ENCODE data around the gene ABHD14A.
A peak's percentile ranks its signal among the peaks of the same experiment; 100 is the strongest.

The ABHD14A gene

DNA sequence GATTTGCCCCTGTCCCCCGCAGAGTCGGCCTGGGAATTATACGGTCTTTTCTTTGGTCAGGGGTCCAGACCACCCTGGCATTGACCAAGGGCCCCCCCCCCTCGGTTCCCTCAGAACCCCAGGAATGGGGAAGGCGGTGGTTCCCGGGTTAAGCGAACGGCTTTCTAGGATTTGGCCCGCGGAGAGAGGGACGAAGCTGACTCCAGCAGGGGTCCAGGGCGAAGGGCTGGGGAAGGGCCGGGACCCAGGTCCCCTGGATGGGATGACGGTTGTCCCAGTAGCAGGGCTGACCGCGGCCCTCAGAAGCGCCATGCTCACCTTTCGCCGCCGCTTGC lies 33.4 kb upstream of the ABHD14A start:
- DNase-seq, result no peak

DNA sequence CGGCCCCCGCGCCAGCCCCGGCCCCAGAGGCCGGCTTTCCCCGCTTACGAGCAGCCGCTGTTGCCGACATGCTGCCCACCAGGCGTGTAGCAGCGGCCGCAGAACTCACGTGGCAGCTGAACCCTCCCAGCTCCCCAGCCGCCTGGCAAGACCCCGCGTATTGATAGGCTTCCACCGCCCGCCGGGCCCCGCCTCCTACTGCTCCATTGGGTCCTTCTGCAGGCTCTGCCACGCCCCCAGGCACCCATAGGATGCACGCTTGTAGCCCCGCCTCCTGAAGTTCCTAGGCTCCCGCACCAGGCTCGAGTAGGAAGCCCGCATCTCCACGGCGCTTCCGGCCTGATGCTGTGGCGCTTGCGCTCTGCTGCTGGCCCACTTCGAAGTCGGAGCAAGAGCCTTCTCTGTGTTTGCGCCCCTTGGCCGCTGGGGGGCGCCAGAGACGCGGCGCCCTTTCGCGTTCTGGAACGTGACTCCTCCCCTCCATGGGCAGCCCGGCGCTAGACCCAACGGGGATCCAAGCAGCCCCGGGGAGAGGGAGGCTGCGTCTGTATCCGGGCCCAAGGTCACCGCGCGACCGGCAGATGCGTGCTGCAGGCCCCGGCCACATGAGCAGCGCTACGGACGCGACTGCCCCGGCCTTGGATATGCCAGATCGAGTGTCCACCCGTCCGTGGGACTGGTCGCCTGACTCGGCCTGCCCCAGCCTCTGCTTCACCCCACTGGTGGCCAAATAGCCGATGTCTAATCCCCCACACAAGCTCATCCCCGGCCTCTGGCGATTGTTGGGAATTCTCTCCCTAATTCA lies 32.9 kb upstream of the ABHD14A start, which contains the start of the genes PARP3 and RRP9:
Gene PARP3, plus strand, starts transcription at position 566 of the 805 bp plus-strand sequence. CDS start 993 bp downstream, outside the sequence.
Gene RRP9, minus strand, starts transcription at position 107 of the 805 bp plus-strand sequence. Its CDS starts 37 bp downstream, at position 70.
- DNase-seq, result peak; percentile 98 to 100

DNA sequence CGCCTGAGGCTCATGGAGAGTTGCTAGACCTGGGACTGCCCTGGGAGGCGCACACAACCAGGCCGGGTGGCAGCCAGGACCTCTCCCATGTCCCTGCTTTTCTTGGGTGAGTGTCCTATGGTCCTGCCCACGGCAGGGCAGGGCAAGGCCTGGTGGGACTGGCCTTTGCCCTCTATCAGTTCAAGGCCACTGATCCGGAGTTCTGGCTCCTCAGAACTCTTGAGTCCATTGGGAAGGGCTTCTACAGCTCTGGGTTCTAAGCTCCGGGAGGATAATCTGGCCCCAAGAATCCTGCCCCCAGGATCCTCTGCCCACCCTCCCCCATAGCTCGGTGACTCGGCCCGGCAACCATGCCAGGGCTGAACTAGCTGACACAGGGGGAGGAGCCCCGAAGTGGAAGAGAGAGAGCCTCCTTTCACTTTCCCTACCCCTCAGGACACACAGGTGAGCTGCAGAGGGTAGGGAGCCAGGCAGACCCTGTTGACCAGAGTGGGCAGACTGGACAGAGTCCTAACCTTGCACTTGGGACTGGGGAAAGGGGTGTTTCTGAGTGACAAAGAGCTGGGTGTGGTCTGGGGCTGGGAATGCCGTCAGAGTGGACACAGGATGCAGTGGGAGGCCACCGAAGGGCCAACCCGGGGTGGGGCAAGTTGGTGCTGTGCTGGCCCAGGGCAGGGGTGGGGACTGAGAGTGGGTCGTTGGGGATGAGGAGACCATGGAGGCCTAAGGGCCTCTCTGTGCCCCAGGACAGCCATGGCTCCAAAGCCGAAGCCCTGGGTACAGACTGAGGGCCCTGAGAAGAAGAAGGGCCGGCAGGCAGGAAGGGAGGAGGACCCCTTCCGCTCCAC lies 32.0 kb upstream of the ABHD14A start:
- DNase-seq, result peak; percentile 17 to 39

DNA sequence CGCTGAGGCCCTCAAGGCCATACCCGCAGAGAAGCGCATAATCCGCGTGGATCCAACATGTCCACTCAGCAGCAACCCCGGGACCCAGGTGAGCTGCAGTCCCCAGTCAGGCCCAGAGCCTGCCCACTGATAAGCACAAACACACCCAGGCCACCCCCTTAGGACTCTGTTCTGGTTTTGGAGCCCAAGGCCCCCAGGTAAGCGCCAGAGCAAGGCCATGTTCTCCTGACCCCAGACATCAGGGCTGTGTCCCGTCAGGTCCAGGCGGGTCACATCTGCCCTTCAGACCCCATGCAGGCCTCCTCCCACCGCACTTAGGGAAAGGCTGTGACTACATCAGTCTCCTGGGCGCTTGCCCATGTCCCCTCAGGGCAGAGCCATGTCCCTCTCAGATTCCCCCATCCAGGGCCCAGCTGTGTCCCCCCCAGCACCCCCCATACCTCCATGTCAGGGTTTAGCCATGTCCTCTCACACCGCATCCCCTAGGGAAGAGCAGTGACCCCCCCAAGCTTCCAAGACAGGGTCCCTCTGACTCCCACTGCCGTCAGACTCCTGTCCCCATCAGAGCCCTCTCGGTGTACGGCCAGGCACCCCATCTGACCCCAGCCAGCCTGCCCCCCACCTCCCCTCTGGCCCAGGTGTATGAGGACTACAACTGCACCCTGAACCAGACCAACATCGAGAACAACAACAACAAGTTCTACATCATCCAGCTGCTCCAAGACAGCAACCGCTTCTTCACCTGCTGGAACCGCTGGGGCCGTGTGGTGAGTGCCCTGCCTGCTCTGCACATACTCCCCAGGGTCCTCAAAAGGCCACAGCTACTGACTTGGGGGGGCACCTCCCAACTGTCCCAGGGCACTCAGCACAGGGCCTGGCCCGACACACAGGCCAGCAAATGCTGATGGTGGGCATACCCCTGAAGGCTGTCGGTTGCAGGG lies 31.1 kb upstream of the ABHD14A start:
- DNase-seq, result no peak

DNA sequence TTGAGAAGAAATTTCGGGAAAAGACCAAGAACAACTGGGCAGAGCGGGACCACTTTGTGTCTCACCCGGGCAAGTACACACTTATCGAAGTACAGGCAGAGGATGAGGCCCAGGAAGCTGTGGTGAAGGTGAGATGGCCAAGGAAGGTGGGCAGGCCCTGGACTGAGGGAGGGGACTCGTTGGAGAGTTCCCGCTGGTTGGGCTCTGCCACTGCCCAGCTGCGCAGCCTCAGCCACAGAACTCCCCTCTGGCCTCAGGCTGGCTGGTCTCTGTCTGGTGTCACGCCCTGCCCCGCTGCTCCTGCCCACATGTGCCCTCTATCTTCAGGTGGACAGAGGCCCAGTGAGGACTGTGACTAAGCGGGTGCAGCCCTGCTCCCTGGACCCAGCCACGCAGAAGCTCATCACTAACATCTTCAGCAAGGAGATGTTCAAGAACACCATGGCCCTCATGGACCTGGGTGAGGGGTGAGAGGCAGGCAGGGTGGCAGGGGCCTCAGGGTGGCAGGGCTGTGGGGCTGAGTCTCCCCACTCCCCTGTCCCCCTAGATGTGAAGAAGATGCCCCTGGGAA lies 30.3 kb upstream of the ABHD14A start:
- DNase-seq, result no peak

DNA sequence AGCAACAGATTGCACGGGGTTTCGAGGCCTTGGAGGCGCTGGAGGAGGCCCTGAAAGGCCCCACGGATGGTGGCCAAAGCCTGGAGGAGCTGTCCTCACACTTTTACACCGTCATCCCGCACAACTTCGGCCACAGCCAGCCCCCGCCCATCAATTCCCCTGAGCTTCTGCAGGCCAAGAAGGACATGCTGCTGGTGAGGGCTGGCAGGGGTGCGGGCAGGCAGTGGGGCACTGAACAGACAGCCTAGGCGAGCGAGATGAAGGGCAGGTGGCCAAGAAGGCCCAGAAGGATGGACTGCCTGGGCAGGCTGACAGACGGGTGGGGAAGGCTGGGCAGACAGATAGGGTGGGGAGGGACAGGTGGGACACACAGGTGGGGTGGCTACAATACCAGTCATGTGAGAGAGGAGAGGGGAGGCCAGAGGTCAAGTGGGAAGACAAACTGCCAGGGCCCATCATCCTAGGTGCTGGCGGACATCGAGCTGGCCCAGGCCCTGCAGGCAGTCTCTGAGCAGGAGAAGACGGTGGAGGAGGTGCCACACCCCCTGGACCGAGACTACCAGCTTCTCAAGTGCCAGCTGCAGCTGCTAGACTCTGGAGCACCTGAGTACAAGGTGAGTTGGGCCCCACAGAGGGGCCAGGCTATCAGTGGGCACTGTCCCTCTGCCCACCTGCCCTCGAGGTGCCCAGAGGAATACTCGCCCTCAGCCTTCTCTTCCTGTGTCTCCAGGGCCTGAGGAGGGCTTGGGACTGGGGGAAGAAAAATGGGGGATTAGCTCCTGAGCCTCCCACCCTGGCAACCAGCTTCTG lies 29.6 kb upstream of the ABHD14A start:
- DNase-seq, result no peak

DNA sequence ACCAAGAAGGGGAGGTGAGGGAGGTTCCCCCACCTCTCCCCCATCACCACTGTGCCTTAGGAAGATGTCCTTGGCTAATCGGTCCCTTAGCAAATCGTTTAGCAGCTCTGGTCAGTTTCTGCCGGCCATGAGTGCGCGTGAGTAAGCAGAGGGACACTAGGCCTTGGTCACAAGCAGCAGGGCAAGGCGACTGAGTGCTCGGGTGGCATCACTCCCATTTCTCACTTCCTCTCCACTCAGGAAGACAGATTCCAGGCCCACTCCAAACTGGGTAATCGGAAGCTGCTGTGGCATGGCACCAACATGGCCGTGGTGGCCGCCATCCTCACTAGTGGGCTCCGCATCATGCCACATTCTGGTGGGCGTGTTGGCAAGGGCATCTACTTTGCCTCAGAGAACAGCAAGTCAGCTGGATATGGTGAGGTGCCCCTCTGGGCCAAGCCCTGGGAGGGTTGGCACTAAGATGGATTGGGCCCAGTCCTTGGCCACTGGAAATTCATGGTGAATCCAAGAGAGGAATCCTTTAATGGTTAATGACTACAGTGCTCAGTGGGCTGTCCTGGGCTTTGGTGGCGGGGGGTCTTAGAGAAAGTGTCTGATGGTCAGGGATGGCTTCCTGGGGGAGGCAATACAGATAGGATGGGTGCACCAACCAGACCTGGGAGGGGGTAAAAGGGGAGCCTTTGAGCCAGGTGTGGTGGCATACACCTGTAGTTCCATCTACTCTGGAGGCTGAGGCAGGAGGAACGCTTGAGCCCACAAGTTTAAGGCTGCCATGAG lies 28.7 kb upstream of the ABHD14A start:
- no peak for DNase-seq

DNA sequence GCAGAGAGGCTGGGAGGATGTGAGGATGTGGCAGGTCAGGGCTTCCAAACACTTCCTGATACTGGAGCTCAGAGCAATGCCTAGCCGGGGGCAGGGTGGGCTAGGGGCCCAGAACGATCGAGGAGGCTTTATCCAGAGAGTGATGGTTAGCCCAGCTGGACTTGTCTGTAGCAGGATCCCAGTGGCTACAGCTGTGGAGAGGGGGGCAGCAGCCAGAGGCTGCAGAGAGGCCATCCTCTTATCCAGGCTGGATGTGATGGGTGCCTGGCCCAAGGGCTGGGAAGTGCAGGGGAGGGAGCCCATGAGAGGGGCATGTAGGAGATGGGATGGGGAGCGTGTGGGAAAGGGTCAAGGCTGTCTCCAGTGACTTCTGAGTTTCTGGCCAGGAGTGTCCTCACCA lies 28.1 kb upstream of the ABHD14A start:
- DNase-seq, result no peak

DNA sequence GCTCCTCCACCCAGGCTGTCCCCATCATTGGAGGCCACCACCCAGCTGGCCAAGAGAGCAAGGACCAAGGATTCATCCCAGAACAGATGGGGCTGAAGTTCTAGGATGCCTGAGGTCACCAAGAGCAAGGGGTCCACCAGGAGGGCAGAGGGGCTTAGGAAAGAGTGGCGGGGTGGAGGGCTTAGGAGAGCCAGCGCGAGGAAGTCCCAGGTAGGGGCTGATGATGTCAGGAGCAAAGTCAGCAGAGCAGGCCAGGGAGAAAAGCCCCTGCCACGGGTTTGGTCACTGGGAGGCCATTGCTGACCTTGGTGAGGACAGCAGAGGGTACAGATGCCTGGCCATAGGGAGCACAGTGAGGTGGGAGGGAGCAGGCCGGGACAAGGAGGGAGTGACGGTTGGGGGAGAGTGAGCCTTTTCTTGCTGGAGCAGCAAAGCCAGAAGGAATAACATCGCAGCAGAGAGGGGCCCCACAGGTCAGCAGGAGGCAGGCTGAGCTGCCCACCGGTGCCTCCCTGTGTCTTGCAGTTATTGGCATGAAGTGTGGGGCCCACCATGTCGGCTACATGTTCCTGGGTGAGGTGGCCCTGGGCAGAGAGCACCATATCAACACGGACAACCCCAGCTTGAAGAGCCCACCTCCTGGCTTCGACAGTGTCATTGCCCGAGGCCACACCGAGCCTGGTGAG lies 27.5 kb upstream of the ABHD14A start:
- no peak for DNase-seq

DNA sequence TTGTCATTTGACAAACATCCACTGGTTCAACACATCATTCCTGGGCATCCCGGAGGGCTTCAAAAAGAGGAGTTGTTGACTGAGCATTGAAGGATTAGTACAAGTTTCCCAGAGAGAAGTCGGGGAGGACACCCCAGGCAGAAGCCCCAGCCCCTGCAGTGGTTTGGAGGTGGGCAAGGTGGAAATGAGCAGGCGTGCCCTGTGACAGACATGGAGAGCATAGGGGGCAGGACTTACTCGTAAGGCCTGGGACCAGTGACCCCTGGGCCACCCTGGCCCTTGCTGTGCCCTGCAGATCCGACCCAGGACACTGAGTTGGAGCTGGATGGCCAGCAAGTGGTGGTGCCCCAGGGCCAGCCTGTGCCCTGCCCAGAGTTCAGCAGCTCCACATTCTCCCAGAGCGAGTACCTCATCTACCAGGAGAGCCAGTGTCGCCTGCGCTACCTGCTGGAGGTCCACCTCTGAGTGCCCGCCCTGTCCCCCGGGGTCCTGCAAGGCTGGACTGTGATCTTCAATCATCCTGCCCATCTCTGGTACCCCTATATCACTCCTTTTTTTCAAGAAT lies 26.8 kb upstream of the ABHD14A start:
- DNase-seq, result no peak

DNA sequence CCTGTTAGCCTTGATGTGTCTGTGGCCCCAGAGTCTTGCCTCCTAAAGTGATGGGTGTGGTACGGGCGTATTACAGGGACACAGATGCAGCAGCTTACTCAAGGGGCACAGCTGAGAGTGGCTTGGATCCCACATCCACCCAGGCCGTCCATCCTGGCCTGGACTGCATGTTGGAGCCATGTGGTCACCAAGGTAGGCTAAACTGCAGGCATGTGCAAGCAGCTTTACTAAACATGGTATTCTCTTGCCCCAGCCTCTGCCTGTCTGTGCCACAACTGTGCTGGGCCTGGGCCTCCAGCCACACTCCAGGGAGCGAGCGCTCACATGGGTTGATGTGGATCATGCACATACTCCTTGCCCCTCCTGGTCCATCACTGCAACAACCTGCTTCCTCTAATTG lies 25.7 kb upstream of the ABHD14A start:
- no peak for DNase-seq

DNA sequence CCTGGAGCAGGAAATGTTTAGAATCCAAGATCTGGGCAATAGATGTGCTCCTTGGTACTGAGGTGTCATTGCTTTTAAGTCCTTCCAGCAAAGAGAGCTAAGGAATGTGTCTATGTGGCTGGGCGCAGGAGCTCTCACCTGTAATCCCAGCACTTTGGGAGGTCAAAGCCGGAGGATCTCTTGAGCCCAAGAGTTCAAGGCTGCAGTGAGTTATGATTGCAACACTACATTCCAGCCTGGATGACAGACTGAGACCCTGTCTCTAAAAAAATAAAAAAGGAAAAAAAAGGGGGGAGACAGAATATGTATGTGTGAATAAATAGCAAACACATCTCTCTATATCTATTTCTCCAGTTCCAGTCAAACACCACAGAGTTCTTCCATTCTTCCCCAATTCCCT lies 24.0 kb upstream of the ABHD14A start:
- no peak for DNase-seq

DNA sequence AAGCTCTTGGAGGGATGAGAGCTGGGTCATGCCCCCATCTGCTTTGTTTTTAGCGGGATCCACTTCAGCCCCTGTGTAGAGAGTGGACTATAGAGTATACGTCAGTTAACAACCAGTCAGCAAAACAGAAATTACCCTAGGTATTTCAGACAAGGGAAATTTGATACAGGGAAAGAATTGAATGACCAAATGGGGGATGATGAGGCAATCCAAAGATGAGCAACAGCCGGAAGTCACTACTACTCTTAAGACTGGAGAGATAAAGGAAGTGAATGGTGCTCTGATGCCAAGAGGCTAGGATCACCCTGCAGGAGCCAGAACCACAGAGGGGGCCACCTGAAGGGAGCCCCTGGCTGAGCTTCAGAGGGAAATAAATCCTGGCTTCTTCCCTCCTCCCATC lies 21.4 kb upstream of the ABHD14A start:
- DNase-seq, result peak in 1 of 2 experiments; percentile 18

DNA sequence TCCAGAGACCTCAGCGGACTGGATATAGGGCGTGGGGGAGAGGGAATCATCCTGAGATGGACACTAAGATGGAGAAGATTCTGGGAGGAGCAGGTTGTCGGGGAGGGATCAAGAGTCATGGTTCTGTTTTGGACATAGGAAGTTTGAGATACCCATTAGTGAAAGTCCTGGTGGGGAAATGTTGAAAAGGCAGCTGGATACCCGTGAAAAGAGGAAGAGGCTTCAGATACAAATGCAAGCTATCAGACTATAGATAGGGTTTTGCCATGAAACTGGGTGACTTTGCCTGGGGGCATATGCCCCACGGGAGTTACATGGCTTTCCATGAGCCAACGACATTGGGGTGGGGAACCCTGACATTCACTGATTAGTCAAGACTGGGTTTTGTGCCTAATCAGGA lies 20.8 kb upstream of the ABHD14A start:
- no peak for DNase-seq

DNA sequence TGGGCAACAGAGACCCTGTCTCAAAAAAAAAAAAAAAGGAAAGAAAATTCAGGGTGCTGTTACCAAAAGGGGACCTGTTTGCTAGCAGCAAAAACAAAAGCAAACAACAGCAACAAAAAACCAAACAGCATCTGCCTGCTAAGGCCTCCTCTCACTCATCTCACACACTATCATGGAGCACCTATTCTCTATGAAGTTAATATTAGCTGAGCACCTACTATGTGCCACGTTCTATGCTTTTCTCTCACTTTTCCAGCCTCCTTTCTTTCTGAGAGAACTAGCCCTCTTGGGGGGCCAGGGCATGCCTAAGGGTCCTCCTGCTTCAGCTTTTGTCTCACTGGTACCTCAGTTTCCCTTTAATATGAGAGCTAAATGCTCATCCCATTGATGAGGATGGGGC lies 20.2 kb upstream of the ABHD14A start:
- no peak for DNase-seq

DNA sequence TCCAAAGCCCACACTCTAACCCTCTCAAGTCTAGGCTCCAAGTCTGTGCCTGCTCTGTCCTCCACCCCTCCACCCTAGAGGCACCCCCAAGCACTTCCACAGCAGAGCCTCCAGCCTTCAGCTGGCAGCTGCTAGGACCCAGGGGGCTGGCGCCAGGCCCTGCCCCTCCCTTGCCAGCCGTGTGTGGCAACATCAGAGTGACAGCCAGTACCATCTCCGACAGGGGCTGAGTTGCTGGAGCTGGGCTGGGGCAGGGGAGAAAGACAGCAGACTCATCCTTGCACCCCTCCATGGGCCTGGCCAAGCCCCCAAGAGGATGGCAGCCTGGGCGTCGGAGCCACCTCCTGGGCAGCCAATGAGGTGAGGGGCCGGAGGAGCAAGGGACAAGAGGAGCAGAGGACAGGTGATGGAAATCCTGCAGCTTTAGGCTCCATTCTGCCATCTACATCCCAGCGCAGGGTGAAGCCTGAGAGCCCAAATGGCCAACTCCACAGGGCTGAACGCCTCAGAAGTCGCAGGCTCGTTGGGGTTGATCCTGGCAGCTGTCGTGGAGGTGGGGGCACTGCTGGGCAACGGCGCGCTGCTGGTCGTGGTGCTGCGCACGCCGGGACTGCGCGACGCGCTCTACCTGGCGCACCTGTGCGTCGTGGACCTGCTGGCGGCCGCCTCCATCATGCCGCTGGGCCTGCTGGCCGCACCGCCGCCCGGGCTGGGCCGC lies 19.5 kb upstream of the ABHD14A start, which contains the start of gene GPR62:
Gene GPR62, plus strand, starts transcription at position 207 of the 718 bp plus-strand sequence. Its CDS starts 272 bp downstream, at position 479.
- peak in 1 of 2 experiments; percentile 25 for DNase-seq

DNA sequence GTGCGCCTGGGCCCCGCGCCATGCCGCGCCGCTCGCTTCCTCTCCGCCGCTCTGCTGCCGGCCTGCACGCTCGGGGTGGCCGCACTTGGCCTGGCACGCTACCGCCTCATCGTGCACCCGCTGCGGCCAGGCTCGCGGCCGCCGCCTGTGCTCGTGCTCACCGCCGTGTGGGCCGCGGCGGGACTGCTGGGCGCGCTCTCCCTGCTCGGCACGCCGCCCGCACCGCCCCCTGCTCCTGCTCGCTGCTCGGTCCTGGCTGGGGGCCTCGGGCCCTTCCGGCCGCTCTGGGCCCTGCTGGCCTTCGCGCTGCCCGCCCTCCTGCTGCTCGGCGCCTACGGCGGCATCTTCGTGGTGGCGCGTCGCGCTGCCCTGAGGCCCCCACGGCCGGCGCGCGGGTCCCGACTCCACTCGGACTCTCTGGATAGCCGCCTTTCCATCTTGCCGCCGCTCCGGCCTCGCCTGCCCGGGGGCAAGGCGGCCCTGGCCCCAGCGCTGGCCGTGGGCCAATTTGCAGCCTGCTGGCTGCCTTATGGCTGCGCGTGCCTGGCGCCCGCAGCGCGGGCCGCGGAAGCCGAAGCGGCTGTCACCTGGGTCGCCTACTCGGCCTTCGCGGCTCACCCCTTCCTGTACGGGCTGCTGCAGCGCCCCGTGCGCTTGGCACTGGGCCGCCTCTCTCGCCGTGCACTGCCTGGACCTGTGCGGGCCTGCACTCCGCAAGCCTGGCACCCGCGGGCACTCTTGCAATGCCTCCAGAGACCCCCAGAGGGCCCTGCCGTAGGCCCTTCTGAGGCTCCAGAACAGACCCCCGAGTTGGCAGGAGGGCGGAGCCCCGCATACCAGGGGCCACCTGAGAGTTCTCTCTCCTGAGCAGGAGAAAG lies 18.7 kb upstream of the ABHD14A start:
- DNase-seq, result peak; percentile 30 to 63

Measured in SHP77 (cell line).